HG02852 (cell line): ENCODE measurements around the gene MAGI3.
"Not testable (repeated sequence)": the region's sequence is repeated elsewhere in the genome, so short reads cannot be mapped to it uniquely, and the experiment has no call there.

Experiments
- ATAC-seq: cut with Tn5 transposase; IDR thresholded peaks from one replicate; pipeline ENCODE4 v1.9.1; 2021; ENCODE audit warnings: mild to moderate bottlenecking, moderate library complexity; ENCODE audit not compliant: unreplicated experiment

MAGI3 gene

GRCh38 chr1:113557187-113557586, 166.9 kb downstream of the MAGI3 start:
- no peak for ATAC-seq

DNA sequence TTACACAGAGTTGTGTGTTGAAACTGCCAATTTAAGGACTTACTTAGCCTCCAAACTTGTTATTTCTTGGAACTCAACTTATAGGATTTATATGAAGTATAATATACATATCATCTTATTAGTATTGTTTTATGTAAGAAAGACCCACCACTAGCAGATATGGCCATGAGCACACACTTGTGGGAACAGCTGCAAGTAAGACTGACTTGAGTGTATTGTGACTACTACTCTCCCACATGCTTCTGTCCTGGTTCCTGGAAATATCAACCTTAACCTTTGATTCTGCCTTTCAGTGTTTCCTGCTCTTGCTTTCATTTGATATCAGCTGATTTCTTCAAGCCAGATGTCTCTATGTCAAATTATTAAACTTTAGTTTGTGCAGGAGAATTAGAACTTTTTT, 175.3 kb downstream of the MAGI3 start:
- no peak for ATAC-seq

DNA sequence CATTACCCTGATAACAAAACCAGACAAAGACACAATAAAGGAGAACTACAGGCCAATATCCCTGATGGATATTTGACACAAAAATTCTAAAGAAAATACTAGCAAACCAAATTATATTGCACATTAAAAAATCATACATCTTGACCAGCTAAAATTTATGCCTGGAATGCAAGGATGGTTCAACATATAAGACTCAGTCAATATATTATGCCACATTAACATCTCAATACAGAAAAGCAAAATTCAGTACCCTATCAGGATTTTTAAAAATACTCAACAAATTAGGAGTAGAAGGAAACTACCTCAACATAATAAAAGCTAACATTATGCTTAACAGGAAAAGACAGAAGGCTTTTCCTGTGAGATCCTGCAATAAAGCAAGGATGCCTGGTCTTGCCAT, 177.1 kb downstream of the MAGI3 start:
- ATAC-seq, result no peak

GRCh38 chr1:113575744-113576260, 185.5 kb downstream of the MAGI3 start:
- ATAC-seq, result not testable (repeated sequence)

DNA sequence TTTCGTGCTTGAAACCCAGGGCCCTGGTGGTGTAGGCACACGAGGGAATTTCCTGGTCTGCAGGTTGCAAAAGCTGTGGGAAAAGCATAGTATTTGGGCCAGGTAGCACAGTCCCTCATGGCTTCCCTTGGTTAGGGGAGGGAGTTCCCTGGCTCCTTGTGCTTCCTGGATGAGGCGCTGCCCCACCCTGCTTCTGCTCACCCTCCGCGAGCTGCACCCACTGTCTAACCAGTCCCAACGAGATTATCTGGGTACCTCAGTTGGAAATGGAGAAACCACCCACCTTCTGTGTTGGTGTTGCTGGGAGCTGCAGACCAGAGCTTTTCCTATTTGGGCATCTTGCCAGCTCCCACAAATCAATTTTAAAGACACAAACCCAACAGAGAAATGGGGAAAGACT, 186.0 kb downstream of the MAGI3 start:
- no peak for ATAC-seq

DNA sequence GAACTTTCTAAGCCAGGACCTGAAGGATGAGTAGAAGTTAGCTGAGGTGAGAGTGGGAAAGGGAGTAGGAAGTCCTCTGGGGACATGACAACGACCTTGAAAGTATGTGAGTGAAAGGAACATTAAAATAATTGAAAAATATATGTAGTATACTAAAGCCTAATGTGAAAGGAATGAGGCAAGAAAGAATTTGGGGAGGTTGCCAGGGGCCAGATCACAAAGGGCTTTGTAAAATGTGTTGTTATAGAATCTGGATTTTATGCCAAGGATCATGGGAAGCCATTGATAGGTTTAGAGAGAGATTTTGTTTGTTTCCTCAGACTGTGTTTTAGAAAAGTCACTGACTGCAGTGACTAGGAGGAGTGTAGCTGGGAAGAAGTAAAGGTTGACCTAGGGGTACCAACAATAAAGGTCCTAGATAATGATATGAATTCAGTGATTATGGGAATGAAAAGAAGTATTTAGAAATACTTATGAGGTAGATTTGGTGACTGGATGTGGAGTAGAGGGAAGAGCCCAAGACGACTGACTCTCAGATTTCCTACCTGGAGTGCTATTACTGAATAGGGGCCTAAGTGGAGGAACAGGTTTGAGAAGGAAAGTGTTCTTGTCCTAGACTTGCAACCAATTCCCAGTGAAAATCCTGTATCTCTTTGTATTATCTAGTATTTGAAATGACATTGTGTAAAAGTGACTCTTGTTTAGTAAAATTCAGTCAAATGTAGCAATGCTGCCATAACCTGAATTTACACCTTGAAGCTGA, 189.1 kb downstream of the MAGI3 start:
- ATAC-seq, result no peak

DNA sequence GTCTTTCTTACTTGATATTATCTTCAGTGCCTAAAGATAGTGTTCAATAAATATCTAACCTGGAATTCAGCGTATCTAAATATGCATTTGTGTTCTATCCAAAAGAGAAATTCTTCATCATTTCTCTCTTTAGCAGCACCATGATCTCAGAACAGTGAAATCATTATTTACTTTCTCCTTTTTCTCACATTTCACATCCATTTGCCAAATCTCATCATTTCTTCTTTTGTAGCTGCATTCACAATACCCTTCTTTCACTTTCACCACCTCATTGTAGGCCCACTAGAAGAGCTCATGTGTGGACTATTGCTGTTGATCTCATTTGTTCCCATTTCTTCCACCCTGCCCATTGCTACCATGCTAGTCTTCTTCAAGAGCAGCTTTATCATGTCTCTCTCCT, 191.0 kb downstream of the MAGI3 start:
- no peak for ATAC-seq

GRCh38 chr1:113582084-113582483, 191.8 kb downstream of the MAGI3 start:
- no peak for ATAC-seq

DNA sequence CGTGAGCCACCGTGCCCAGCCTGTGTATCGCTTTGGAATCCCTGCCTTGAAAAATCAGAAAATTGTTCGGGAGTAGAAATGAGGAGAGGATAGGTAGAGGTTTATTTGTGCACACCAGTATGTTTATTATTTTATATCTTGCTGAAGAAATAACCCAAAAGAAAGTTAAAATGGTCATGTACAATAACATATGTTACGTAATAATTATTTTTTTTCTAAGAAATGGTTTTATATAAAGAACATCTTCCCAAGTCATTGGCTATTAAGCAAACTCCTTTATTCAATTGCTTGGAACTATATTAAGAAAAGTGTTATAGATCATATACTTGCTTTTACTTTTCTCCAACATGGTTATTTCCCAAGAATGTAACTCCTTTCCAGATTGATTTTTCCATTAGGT, 197.2 kb downstream of the MAGI3 start:
- no peak for ATAC-seq

DNA sequence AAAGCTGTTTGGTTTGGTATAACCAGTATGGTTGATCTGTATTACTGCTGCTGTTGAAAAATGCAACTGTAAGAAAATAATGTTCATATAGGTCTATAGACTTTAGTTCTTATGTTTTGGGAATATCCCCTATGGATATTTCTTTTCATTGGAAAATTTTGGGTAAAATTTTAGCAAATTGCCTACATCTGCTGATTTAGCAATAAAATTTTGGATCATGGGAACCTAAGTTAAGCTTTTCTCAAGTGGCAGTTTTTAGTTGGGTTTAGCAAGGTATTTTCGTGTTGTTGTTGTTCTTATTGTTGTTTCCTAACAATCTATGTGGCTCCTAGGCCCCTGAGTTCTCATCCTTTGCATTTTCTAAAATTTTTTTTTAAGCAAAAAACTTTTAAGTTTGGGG, 201.9 kb downstream of the MAGI3 start:
- ATAC-seq, result no peak

- no peak for ATAC-seq
Observed at GRCh38 chr1:113593550-113594297, 203.4 kb downstream of the MAGI3 start.

DNA sequence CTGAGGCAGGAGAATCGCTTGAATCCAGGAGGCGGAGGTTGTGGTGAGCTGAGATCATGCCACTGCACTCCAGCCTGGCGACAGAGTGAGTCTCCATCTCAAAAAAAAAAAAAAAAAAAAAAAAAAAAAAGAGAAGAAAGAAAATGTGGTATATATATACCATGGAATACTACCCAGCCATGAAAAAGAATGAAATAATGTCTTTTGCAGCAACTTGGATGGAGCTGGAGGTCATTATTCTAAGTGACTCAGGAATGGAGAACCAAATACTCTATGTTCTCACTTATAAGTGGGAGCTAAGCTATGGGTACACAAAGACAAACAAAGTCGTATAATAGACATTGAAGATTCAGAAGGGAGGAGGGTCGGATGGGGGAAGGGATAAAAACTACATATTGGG, 214.2 kb downstream of the MAGI3 start:
- not testable (repeated sequence) for ATAC-seq

- no peak for ATAC-seq
Observed at GRCh38 chr1:113605146-113605545, 214.8 kb downstream of the MAGI3 start.

GRCh38 chr1:113608399-113608798, 218.1 kb downstream of the MAGI3 start:
- no peak for ATAC-seq

DNA sequence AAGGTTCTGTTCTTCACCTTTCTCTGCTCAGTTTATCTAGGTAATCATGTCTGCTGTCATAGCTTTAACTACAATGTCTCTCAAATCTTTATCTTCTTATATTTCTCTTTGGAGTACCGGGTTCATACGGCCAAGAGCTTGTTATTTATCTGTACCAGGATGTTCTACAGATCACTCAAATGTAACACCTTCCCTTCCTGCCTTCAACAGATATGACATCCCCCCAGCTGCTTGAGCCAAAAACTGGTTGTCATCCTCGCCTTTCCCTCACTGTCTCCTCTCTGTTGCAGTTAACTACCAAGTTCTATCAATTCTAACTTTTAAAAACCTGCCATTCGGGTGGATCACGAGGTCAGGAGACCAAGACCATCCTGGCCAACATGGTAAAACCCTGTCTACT, 220.1 kb downstream of the MAGI3 start:
- ATAC-seq, result no peak

DNA sequence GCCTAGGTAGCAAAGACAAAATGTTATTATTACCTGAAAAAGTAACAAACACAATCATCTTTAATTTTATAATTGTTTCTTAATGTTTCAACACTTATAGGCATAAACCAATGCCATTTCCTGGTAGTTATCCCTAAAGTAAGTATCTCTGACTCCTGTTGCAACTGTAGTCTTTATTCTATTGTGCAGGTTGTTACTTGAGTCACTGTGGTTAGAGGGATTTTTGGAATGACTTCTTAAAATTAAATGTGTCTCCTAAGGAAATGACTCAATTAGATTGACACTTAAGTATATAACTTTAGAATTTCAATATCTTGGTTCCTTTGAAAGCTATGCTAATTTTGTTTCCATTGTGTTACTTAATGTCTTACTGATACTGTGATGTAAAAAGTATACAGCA, 225.1 kb downstream of the MAGI3 start:
- no peak for ATAC-seq

DNA sequence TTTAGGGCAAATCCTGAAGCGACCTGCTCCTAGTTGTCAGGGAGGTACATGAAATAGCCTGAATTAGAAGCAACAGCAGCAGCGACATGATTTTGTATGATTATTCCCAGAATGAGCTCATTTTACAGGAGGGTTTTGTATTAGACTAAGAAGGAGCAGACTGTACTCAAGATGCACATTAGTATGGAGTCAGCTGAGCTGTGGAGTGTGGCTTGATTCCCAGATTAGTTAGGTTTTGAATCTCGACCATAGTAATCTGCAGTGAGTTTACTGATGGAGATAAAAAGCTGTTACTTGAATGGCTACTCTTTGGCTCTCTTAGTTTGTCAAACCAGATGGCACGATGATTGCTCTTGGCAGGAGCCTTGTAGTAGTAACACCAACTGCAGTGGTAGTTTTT, 225.8 kb downstream of the MAGI3 start:
- no peak for ATAC-seq

GRCh38 chr1:113617438-113618141, 227.3 kb downstream of the MAGI3 start:
- ATAC-seq, result no peak

GRCh38 chr1:113628997-113629396, 238.7 kb downstream of the MAGI3 start:
- no peak for ATAC-seq

GRCh38 chr1:113630340-113631327, 240.3 kb downstream of the MAGI3 start:
- ATAC-seq, result no peak
